ENCODE data around the gene TGM1. TPM values are rescaled to one million over a fixed set of nuclear protein-coding genes. Genes with fewer than 3 reads are reported as not detected.

The TGM1 gene
- total RNA-seq, 1 donor from 2014 or later, result 12.3 TPM

GRCh38 chr14:24274101-24274543 lies 11.1 kb upstream of the TGM1 start:
- DNase-seq (ENCODE audit: low read depth), result peak; percentile 32
- Histone ChIP-seq H3K27me3 (ENCODE audit: control insufficient read depth, insufficient read depth, low read length) (no peaks in the 10 kb centered on the region), H3K4me3 (ENCODE audit: low read depth, low read length) (no peak overlapping the region), H3K36me3 (ENCODE audit: control insufficient read depth, insufficient read depth, low read length) (peaks cover 2% of the 10 kb centered on the region)
- no peak for TF ChIP-seq CTCF (IDR thresholded peaks at IDR 0.05; ENCODE audit: insufficient read depth, low read length, poor library complexity, severe bottlenecking)

GRCh38 chr14:24273422-24273998 lies 10.5 kb upstream of the TGM1 start:
- no peak overlapping the region for H3K4me3 ChIP-seq (ENCODE audit: low read depth, low read length)
- DNase-seq (ENCODE audit: low read depth), result no peak
- TF ChIP-seq CTCF (IDR thresholded peaks at IDR 0.05; ENCODE audit: insufficient read depth, low read length, poor library complexity, severe bottlenecking), result peak; percentile 11
- no peaks in the 10 kb centered on the region for H3K27me3 ChIP-seq (ENCODE audit: control insufficient read depth, insufficient read depth, low read length)
- peaks cover 2% of the 10 kb centered on the region for H3K36me3 ChIP-seq (ENCODE audit: control insufficient read depth, insufficient read depth, low read length)

- no peak for TF ChIP-seq CTCF (IDR thresholded peaks at IDR 0.05; ENCODE audit: insufficient read depth, low read length, poor library complexity, severe bottlenecking)
- no peak overlapping the region for H3K4me3 ChIP-seq (ENCODE audit: low read depth, low read length)
- DNase-seq (ENCODE audit: low read depth), result no peak
- no peaks in the 10 kb centered on the region for H3K27me3 ChIP-seq (ENCODE audit: control insufficient read depth, insufficient read depth, low read length)
- peaks cover 2% of the 10 kb centered on the region for H3K36me3 ChIP-seq (ENCODE audit: control insufficient read depth, insufficient read depth, low read length)
Observed at GRCh38 chr14:24272467-24272866, 9.5 kb upstream of the TGM1 start.

GRCh38 chr14:24271834-24272263 lies 8.9 kb upstream of the TGM1 start:
- H3K36me3 ChIP-seq (ENCODE audit: control insufficient read depth, insufficient read depth, low read length), result peaks cover 2% of the 10 kb centered on the region
- no peaks in the 10 kb centered on the region for H3K27me3 ChIP-seq (ENCODE audit: control insufficient read depth, insufficient read depth, low read length)
- H3K4me3 ChIP-seq (ENCODE audit: low read depth, low read length), result peak overlapping the region; percentile 68
- TF ChIP-seq CTCF (IDR thresholded peaks at IDR 0.05; ENCODE audit: insufficient read depth, low read length, poor library complexity, severe bottlenecking), result no peak
- no peak for DNase-seq (ENCODE audit: low read depth)

- peak; percentile 31 for DNase-seq (ENCODE audit: low read depth)
- H3K36me3 ChIP-seq (ENCODE audit: control insufficient read depth, insufficient read depth, low read length), result peaks cover 2% of the 10 kb centered on the region
Observed at GRCh38 chr14:24271134-24271833, 8.3 kb upstream of the TGM1 start, which contains the start of gene RABGGTA. Gene RABGGTA, minus strand, starts transcription at chr14:24271597. Its CDS starts 482 bp downstream, at chr14:24271115.

More at GRCh38 chr14:24271134-24271833, 8.3 kb upstream of the TGM1 start, which contains the start of gene RABGGTA:
- Histone ChIP-seq H3K27me3 (ENCODE audit: control insufficient read depth, insufficient read depth, low read length) (no peaks in the 10 kb centered on the region), H3K4me3 (ENCODE audit: low read depth, low read length) (peak within 1 kb of the TSS; percentile 68)
- TF ChIP-seq CTCF (IDR thresholded peaks at IDR 0.05; ENCODE audit: insufficient read depth, low read length, poor library complexity, severe bottlenecking), result peak; percentile 64

All from kidney epithelial cell (primary cell).